ENCODE measurements around the gene IFT43.

- TF ChIP-seq CTCF (IDR thresholded peaks at IDR 0.05), result no peak
- TF ChIP-seq POLR2AphosphoS5 (IDR thresholded peaks at IDR 0.05; ENCODE audit: low read depth, low read length), result no peak
- no peak for TF ChIP-seq REST (IDR thresholded peaks at IDR 0.05; ENCODE audit: insufficient read depth in 1 of 2, low read depth in 2 of 2, low read length in 1 of 2)
Measured at GRCh38 chr14:76011930-76012329, 26.4 kb downstream of the IFT43 start.

Data from Panc1 (cell line).